GM18861 (cell line): ENCODE results near the gene PORCN.
A peak's percentile ranks its signal among the peaks of the same experiment; 100 is the strongest.
"Not testable (repeated sequence)": the region's sequence is repeated elsewhere in the genome, so short reads cannot be mapped to it uniquely, and the experiment has no call there.

ENCODE experiments used
- ATAC-seq: cut with Tn5 transposase; IDR thresholded peaks from one replicate; pipeline ENCODE4 v1.9.1; 2021; ENCODE audit not compliant: unreplicated experiment

PORCN gene

GRCh38 chrX:48509619-48510018 is 827 bp downstream of the PORCN start:
- no peak for ATAC-seq

DNA sequence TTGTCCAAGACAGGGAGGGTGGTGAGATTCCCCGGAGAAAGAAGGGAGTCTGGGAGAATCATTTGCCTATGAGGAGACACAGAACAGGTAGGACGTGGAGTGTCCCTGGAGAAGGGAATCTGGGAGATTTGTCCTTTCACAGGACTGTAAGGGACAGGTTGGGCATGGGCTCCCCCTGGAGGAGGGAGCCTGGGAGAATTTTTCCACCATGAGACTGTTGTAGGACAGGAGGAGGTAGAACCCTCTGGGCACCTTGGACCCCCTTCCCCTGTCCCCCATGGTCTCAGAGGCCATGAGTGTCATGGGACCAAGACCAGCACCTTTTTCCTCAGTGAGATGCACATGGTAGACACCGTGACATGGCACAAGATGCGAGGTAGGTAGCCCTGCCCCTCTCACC is 2.8 kb downstream of the PORCN start:
- no peak for ATAC-seq

GRCh38 chrX:48512371-48512935 is 3.7 kb downstream of the PORCN start:
- no peak for ATAC-seq

GRCh38 chrX:48513670-48514069 is 4.9 kb downstream of the PORCN start:
- no peak for ATAC-seq

GRCh38 chrX:48514126-48514806 is 5.5 kb downstream of the PORCN start:
- no peak for ATAC-seq

GRCh38 chrX:48514868-48515460 is 6.2 kb downstream of the PORCN start:
- no peak for ATAC-seq

DNA sequence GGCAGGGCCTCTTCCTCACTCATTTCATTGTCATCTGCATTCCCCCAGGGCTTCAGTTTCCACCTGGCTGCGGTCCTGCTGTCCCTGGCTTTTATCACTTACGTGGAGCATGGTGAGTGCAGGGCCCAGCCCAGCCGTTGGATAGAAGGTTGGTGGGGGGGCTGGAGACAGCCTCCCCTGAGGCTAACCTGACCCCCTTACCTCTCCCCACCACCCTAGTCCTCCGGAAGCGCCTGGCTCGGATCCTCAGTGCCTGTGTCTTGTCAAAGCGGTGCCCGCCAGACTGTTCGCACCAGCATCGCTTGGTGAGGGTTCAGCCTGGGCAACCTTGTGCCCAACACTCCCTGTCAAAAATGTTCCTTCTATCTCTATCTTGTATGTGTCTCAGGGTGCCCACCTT is 7.0 kb downstream of the PORCN start:
- no peak for ATAC-seq

- ATAC-seq: no peak
Measured at GRCh38 chrX:48516285-48516684, 7.5 kb downstream of the PORCN start.

GRCh38 chrX:48516987-48517386 is 8.2 kb downstream of the PORCN start:
- ATAC-seq: no peak

DNA sequence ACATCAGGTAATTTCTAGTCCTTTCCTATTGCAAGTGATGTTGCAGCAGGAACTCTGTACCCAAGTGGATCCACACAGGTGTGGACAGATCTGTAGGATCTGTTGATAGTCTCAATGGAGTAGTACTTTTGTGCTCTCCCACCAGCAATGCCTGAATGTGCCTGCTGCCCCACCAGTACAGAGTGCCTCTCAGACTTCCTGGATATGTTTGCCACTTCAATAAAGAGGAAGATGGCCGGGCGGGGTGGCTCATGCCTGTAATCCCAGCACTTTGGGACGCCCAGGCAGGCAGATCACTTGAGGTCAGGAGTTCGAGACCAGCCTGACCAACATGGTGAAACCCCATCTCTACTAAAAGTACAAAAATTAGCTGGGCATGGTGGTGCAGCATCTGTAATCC is 10.7 kb downstream of the PORCN start:
- not testable (repeated sequence) for ATAC-seq

DNA sequence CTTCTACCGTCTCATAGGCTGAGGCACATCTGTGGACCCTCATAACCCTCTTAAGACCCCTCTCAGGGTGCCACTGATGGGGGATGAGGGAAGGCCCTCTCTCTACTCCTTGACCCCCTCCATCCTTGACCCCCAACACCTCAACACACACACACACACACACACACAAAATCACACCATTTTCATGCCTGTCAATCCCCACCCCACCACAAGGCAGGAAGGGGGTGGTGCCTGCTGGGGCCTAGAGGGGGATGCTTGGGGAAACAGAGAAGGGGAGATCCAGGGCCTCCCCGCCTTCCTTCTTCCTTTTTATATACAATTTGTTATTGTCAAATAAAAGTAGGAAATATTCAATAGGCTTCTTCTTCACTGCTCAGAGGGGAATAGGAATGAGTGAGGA is 11.7 kb downstream of the PORCN start:
- ATAC-seq: no peak

GRCh38 chrX:48520976-48521352 is 12.2 kb downstream of the PORCN start:
- no peak for ATAC-seq

GRCh38 chrX:48521353-48522243 is 12.8 kb downstream of the PORCN start, which contains the start of gene EBP:
TSS of gene EBP (plus strand) at chrX:48521808. CDS start at chrX:48523772, 1,964 bp downstream.
- peak; percentile 95 for ATAC-seq

DNA sequence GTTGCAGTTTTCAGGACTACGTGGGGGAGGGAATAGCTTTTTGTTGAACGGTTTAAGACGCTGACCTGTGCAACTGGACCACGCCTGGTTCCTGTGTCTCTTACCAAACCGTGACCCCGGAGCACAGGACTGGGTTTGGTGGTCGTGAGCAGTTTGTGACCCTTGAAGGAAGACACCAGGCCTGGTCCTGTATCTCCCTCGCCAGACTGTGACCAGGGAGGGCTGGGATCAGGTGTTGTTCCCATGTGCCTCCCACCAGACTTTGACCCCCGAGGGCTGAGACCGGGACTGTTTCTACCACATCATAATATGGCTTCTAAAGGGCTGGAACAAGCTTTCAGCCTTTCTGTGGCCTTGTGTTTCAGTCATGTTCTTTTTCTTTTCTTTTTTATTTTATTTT is 13.5 kb downstream of the PORCN start:
- no peak for ATAC-seq

DNA sequence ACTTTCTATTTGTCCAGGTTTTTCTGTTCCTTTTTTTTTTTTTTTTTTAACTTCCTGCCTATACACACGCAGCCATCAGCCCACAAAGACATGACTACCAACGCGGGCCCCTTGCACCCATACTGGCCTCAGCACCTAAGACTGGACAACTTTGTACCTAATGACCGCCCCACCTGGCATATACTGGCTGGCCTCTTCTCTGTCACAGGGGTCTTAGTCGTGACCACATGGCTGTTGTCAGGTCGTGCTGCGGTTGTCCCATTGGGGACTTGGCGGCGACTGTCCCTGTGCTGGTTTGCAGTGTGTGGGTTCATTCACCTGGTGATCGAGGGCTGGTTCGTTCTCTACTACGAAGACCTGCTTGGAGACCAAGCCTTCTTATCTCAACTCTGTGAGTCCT is 14.9 kb downstream of the PORCN start:
- ATAC-seq: no peak

GRCh38 chrX:48525853-48526252 is 17.1 kb downstream of the PORCN start:
- not testable (repeated sequence) for ATAC-seq

GRCh38 chrX:48530736-48531135 is 21.9 kb downstream of the PORCN start:
- no peak for ATAC-seq

GRCh38 chrX:48531358-48531959 is 22.7 kb downstream of the PORCN start:
- no peak for ATAC-seq

- no peak for ATAC-seq
Measured at GRCh38 chrX:48532161-48532560, 23.4 kb downstream of the PORCN start.

DNA sequence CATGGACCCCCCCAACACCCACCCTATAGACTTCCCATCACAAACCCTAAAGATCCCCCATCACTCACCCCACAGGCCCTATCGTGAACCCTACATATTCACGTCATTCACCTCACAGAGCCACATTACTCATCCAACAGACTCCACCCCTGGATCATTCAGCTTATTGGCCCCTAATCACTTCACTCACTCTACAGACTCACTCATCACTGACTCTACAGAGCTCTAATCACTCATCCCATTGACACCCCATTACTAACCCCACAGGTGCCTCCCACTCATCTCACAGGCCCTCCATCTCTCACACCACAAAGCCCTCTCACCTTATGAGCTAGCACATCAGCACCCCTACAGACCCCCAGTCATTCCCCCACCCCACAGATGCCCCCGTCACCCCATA is 24.4 kb downstream of the PORCN start:
- no peak for ATAC-seq
